Measurements from ENCODE around the gene NUP93.
A peak's percentile ranks its signal among the peaks of the same experiment; 100 is the strongest.

Gene NUP93

GRCh38 chr16:56869513-56870275 is 139.8 kb downstream of the NUP93 start:
- DNase-seq (ENCODE audit: low read depth, low spot score) = no peak
- no peak overlapping the region for H3K4me3 ChIP-seq (ENCODE audit: low read depth, low read length)
- in situ Hi-C loops (cut with HindIII; ENCODE audit: low sequenced_read_pairs) = no loop called here
- TF ChIP-seq, protein P1, sequence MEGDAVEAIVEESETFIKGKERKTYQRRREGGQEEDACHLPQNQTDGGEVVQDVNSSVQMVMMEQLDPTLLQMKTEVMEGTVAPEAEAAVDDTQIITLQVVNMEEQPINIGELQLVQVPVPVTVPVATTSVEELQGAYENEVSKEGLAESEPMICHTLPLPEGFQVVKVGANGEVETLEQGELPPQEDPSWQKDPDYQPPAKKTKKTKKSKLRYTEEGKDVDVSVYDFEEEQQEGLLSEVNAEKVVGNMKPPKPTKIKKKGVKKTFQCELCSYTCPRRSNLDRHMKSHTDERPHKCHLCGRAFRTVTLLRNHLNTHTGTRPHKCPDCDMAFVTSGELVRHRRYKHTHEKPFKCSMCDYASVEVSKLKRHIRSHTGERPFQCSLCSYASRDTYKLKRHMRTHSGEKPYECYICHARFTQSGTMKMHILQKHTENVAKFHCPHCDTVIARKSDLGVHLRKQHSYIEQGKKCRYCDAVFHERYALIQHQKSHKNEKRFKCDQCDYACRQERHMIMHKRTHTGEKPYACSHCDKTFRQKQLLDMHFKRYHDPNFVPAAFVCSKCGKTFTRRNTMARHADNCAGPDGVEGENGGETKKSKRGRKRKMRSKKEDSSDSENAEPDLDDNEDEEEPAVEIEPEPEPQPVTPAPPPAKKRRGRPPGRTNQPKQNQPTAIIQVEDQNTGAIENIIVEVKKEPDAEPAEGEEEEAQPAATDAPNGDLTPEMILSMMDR (IDR thresholded peaks at IDR 0.05; ENCODE audit: low read depth, low read length) = peak; percentile 25

- TF ChIP-seq, protein P1 (IDR thresholded peaks at IDR 0.05; ENCODE audit: low read depth, low read length) = no peak
- DNase-seq (ENCODE audit: low read depth, low spot score) = no peak
- in situ Hi-C loops (cut with HindIII; ENCODE audit: low sequenced_read_pairs) = no loop called here
- H3K4me3 ChIP-seq (ENCODE audit: low read depth, low read length) = no peak overlapping the region
Measured at GRCh38 chr16:56870276-56870888, 140.5 kb downstream of the NUP93 start.

DNA sequence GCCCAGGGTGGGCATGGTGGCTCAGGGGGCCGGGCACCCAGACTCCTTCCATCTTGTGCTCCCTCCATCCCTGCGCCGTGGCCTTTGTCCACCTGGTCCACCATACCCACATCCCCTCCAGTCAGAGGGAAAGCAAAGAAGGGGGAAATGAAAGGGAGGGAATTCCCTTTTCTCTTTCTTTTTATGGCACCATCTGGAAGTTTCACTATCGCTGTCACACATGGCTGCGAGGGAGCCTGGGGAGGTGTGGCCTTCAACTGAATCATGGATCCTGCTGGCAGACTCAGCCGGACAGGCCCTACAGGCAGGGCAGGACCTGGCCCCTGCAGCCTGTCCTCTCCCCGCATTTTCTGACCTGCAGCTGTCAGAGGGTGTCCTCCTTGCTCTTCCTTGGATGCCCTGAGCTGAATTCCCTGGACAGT is 141.3 kb downstream of the NUP93 start:
- TF ChIP-seq, protein P1 (IDR thresholded peaks at IDR 0.05; ENCODE audit: low read depth, low read length) = no peak
- no peak overlapping the region for H3K4me3 ChIP-seq (ENCODE audit: low read depth, low read length)
- in situ Hi-C loops (cut with HindIII; ENCODE audit: low sequenced_read_pairs) = no loop called here
- DNase-seq (ENCODE audit: low read depth, low spot score) = peak; percentile 13

DNA sequence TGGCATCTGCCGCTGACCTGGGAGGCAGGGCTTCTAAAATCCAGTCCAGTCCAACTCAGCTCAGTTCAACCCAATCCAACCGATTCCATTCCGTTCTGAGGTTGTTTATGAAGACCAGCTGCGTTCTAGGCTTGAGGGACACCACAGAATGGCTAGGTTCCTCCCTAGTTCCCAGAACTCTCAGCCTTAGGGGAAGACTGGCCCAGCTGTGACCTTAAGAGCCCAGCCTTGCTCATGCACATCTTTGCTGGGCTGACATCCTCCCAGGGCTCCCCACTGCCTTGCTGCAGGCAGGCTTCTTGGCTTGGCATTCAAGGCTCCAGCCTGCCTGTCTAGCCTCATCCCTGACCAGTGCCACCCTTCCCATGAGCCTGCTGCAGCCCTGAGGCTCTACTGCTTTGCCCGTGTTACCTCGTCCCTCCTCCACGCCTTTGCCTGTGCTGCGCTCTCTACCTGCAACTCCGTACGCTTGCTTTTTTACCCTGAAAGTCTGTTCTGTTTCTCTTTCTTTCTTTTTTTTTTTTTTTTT is 143.0 kb downstream of the NUP93 start:
- TF ChIP-seq, protein P1 (IDR thresholded peaks at IDR 0.05; ENCODE audit: low read depth, low read length) = no peak
- in situ Hi-C loops (cut with HindIII; ENCODE audit: low sequenced_read_pairs) = no loop called here
- DNase-seq (ENCODE audit: low read depth, low spot score) = no peak
- H3K4me3 ChIP-seq (ENCODE audit: low read depth, low read length) = no peak overlapping the region

DNA sequence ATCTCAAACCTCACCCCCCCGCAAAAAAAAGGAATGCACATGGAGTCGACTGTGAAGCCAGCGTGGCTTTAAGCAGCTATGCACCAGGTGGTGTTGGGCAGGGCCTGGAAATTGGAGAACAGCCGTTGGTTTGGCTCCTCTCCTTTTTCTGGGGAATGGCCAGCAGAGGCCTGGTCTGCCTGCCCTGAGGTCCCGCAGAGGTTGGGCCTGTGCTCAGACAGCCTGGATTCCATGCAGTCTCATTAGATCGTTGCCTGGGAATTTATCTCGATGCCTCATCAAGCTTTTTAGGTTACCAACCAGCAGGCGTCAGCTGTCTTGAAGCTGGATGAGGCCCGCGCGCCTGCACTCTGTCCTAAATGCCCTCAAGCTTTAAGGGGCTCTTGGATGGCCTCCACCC is 144.9 kb downstream of the NUP93 start:
- DNase-seq (ENCODE audit: low read depth, low spot score) = peak; percentile 19
- TF ChIP-seq, protein P1 (IDR thresholded peaks at IDR 0.05; ENCODE audit: low read depth, low read length) = no peak
- in situ Hi-C loops (cut with HindIII; ENCODE audit: low sequenced_read_pairs) = no loop called here
- no peak overlapping the region for H3K4me3 ChIP-seq (ENCODE audit: low read depth, low read length)

- no peak overlapping the region for H3K4me3 ChIP-seq (ENCODE audit: low read depth, low read length)
- TF ChIP-seq, protein P1 (IDR thresholded peaks at IDR 0.05; ENCODE audit: low read depth, low read length) = no peak
- DNase-seq (ENCODE audit: low read depth, low spot score) = no peak
- in situ Hi-C loops (cut with HindIII; ENCODE audit: low sequenced_read_pairs) = no loop called here
Measured at GRCh38 chr16:56876048-56876447, 146.1 kb downstream of the NUP93 start.

Data from astrocyte of the spinal cord (primary cell).